ENCODE measurements around the gene HOXC12. TPM values are rescaled to one million over a fixed set of nuclear protein-coding genes. Genes with fewer than 3 reads are reported as not detected.

The HOXC12 gene
- total and polyA plus RNA-seq, 11 donors, result not detected

DNA sequence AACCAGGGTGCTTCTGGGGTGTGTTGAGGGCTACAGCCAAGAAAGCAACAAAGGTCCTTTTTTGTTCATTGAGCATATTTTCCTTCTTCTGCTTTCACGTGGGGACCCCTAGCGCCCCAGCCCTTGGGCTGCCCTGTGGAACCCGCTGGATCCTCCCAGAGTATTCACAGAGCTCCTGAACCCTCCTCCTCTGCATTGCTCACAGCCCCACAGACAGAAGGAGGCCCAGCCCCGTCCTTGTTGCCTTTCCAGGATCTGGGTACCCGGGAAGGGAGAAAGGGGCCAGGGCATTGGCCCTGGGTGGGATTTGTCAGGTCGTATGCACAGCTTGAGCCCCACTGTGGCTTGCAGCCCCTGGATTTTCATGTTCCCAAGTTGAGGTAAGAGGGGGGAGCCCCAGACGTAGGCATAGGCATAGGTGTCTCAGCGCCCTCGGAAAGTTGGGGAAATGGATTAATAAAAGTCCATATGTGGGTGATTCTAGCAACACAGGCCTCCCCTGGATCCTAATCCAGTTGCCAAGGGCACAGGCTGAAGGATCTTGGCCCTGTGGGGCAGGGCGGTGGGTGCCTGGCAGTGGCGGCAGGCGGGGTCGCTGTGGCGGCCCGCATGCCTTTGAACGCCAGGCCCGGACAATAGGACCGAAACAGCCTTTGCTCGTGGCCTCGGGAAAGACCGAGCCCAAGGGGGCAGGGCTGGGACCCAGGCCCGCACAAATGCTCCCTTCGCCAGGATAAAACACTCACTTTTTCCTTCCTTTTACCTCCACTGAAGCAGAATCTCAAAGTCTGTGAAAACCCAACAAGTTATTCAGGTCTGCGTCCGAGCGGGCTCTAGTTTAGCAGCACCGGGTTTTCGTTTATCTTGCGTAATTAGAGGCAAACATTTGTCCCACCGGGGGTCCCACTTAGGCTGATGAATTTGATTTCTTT, 27.2 kb downstream of the HOXC12 start:
- intact Hi-C loops (cut with DNase I), result no loop called here
- DNase-seq, result no peak
- Histone ChIP-seq H3K27ac (no peak overlapping the region), H3K27me3 (peaks cover 78 to 98% (median 95%) of the 10 kb centered on the region in 9 donors), H3K4me3 (no peak overlapping the region), H3K9me3 (no peaks in the 10 kb centered on the region), H3K4me1 (peaks cover 0 to 19% (median 13%) of the 10 kb centered on the region in 12 donors), H3K36me3 (no peaks in the 10 kb centered on the region)
- 8 to 13% (median 9%) methylated on average over 29 to 30 of the region's 30 CpGs for WGBS, 4 donors
- ATAC-seq, result no peak
- TF ChIP-seq POLR2A (IDR thresholded peaks at IDR 0.05), result no peak
- TF ChIP-seq, protein P1, sequence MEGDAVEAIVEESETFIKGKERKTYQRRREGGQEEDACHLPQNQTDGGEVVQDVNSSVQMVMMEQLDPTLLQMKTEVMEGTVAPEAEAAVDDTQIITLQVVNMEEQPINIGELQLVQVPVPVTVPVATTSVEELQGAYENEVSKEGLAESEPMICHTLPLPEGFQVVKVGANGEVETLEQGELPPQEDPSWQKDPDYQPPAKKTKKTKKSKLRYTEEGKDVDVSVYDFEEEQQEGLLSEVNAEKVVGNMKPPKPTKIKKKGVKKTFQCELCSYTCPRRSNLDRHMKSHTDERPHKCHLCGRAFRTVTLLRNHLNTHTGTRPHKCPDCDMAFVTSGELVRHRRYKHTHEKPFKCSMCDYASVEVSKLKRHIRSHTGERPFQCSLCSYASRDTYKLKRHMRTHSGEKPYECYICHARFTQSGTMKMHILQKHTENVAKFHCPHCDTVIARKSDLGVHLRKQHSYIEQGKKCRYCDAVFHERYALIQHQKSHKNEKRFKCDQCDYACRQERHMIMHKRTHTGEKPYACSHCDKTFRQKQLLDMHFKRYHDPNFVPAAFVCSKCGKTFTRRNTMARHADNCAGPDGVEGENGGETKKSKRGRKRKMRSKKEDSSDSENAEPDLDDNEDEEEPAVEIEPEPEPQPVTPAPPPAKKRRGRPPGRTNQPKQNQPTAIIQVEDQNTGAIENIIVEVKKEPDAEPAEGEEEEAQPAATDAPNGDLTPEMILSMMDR (IDR thresholded peaks at IDR 0.05), result no peak

DNA sequence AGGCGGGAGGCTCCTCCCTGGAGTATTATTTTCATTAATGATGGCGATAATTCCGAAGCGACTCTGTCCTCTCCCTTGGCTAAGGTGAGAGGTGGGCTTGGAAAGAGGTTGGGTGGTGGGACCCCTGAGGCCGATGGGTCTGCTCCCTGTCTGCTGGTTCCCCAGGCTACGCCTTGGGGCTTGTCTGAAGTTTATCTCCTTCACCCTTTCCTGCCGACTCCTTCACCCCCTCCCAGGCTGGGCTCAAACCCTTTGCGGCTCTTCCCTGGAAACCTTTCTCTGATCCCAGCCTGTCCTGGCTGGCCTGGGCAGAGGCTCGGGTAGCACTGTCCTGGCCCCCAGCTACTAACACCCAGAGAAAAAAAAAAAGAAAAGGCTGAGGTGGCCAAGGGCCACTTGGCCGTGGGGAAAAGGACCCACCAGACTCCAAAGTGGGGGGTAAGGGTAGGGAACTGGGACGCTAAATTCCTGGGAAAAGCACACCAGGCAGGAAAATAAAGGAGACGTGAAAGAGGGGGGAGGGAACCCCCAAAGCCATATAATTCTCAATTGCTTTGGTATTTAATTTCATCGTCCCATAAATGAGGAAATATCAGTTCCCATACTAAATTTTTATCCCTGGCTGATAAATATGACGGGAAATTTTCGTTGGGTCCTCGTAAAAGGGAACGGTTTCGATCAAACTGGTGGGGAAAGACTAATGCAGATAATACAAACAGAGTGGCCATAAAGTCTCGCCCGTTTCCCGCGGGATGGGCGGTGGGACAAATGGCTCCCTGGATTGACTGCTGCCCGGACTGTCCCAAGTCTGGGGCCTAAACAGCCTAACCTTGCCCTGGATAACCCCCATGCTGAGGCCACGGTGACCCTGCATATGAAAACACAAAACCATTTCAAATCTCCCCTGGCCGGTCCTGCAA, 28.2 kb downstream of the HOXC12 start:
- H3K9me3 ChIP-seq, result no peaks in the 10 kb centered on the region
- H3K36me3 ChIP-seq, result no peaks in the 10 kb centered on the region
- no peak overlapping the region for H3K4me3 ChIP-seq
- TF ChIP-seq, protein P1 (IDR thresholded peaks at IDR 0.05), result no peak
- WGBS, 4 donors, result 7 to 10% (median 9%) methylated on average over 25 to 26 of the region's 26 CpGs
- intact Hi-C loops (cut with DNase I), result no loop called here
- peaks cover 71 to 98% (median 95%) of the 10 kb centered on the region in 9 donors for H3K27me3 ChIP-seq
- H3K4me1 ChIP-seq, result peaks cover 0 to 19% (median 13%) of the 10 kb centered on the region in 12 donors
- DNase-seq, result no peak
- no peak overlapping the region for H3K27ac ChIP-seq
- ATAC-seq, result no peak

DNA sequence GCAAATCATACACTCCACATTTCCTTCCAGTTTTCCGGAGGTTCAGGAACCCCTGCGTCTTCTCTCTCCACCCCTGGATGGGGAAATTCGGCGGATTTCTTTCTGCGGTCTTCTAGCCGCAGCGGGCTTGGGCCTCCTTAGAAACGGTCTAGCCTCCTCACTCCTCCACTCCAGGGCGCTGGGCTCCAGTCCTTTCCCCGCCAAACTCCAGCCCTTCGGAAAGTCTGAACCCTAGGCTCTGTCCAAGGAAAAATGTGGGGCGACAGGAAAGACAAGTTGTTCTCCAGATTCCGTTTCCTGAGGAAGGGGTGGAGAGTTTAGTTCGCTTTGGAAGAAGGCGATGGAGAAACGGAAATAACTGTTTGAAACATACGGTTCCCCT, 28.9 kb downstream of the HOXC12 start:
- Histone ChIP-seq H3K4me3 (no peak overlapping the region), H3K9me3 (no peaks in the 10 kb centered on the region), H3K27me3 (peaks cover 68 to 99% (median 97%) of the 10 kb centered on the region in 9 donors), H3K27ac (no peak overlapping the region), H3K36me3 (no peaks in the 10 kb centered on the region), H3K4me1 (peaks cover 0 to 19% (median 13%) of the 10 kb centered on the region in 12 donors)
- ATAC-seq (no peak), DNase-seq (no peak)
- WGBS, 4 donors, result 4 to 10% (median 8%) methylated on average over 17 of the region's 17 CpGs
- no peak for TF ChIP-seq POLR2A (IDR thresholded peaks at IDR 0.05)
- TF ChIP-seq, protein P1 (IDR thresholded peaks at IDR 0.05), result no peak
- intact Hi-C loops (cut with DNase I), result no loop called here
